SK-N-SH (cell line): ENCODE measurements around the gene CNPPD1.

Source experiments
- CTCF ChIP-seq: fragments of 200-600 bp; sonication (generic); IDR thresholded peaks from 2 replicates; pipeline ENCODE4 v1.6.1; 2017; ENCODE audit warnings: antibody characterized with exemption, mild to moderate bottlenecking, moderate library complexity
- GABPA ChIP-seq: IDR thresholded peaks from 2 replicates; pipeline ENCODE4 v1.4.0; 2012; ENCODE audit warnings: low read depth, mild to moderate bottlenecking
- MAX ChIP-seq: IDR thresholded peaks from 2 replicates; pipeline ENCODE4 v1.4.0; 2012; ENCODE audit warnings: low read depth
- NRF1 ChIP-seq: IDR thresholded peaks from 2 replicates; pipeline ENCODE4 v1.6.1; 2012; ENCODE audit warnings: low read depth, mild to moderate bottlenecking, low read length
- RAD21 ChIP-seq: IDR thresholded peaks from 2 replicates; pipeline ENCODE4 v1.6.1; 2012; ENCODE audit warnings: mild to moderate bottlenecking, low read length

DNA sequence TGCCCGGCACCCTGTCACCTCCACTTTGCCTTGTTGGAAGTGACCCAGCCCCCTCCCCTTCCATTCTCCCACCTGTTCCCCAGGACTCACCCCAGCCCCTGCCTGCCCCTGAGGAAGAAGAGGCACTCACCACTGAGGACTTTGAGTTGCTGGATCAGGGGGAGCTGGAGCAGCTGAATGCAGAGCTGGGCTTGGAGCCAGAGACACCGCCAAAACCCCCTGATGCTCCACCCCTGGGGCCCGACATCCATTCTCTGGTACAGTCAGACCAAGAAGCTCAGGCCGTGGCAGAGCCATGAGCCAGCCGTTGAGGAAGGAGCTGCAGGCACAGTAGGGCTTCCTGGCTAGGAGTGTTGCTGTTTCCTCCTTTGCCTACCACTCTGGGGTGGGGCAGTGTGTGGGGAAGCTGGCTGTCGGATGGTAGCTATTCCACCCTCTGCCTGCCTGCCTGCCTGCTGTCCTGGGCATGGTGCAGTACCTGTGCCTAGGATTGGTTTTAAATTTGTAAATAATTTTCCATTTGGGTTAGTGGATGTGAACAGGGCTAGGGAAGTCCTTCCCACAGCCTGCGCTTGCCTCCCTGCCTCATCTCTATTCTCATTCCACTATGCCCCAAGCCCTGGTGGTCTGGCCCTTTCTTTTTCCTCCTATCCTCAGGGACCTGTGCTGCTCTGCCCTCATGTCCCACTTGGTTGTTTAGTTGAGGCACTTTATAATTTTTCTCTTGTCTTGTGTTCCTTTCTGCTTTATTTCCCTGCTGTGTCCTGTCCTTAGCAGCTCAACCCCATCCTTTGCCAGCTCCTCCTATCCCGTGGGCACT, 5.8 kb upstream of the CNPPD1 start:
- TF ChIP-seq CTCF (no peak), MAX (no peak), RAD21 (no peak), NRF1 (no peak), GABPA (no peak)
